ENCODE measurements around the gene HSPB6.
"Not testable (repeated sequence)": the region's sequence is repeated elsewhere in the genome, so short reads cannot be mapped to it uniquely, and the experiment has no call there.

Gene HSPB6, protein sequence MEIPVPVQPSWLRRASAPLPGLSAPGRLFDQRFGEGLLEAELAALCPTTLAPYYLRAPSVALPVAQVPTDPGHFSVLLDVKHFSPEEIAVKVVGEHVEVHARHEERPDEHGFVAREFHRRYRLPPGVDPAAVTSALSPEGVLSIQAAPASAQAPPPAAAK

DNA sequence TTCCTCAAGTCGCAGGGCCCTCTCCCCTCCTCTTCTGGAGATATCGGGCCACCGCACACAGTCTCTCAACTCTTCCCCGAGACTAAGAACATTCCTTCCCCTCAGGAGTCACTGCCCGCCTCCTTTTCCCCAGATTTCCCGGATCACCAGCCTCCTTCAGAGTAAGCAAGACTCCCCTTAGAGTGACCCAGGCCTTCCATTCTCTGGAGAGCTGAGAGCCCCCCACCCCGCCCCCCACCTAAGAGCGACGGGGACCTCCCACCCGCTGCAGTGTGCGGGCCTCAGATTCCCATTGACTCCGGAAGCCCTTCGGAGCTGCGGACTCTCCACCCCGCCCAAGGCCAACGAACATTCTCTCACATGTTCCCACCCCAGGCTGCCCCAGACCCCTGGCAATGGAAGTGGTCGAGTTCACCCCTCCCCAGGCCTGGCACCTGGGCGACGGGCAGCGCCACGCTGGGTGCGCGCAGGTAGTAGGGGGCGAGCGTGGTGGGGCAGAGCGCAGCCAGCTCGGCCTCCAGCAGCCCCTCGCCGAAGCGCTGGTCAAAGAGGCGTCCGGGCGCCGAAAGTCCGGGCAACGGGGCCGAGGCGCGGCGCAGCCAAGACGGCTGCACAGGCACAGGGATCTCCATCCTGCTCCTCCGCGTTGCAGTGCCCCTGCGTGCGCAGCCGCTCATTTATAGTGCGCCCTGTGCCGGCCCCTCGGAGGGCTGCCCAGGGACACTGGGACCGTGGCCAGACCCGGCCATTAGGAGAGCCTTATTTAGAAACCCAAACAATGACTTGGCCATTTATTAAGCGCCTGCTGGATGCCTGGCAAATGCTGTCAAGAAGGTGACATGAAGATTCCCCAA is at the start of gene HSPB6:
HSPB6 (minus strand) TSS at position 653 of the 854 bp plus-strand sequence; CDS start at position 632, 21 bp downstream.
- DNase-seq (ENCODE audit: low read depth in 1 of 2, low spot score in 1 of 2): no peak
- in situ Hi-C loops (cut with HindIII; ENCODE audit: low pct_unique_long_range_greater_than_20kb, low sequenced_read_pairs): no loop called here
- TF ChIP-seq JUND (IDR thresholded peaks at IDR 0.05; ENCODE audit: low read depth): no peak

DNA sequence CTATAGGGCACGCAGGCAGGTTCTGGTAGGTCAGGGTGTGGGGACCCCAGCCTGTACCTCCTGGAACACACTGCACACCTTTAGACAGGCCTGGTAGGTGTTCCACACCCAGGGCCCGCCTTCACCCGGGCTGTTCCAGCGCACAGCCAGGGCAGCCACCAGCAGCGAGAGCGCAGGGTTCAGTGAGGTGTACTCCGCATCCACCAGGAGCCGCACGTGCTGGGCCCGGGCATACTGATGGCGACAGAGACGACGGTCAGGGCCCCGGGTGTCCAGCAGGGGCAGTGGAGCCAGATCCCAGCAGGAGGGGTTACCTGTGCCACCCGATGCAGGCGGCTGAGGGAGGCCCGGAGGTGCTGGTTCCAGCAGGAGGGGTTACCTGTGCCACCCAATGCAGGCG is 49.8 kb upstream of the HSPB6 start:
- TF ChIP-seq JUND (IDR thresholded peaks at IDR 0.05; ENCODE audit: low read depth): no peak
- in situ Hi-C loops (cut with HindIII; ENCODE audit: low pct_unique_long_range_greater_than_20kb, low sequenced_read_pairs): no loop called here
- no peak for DNase-seq (ENCODE audit: low read depth in 1 of 2, low spot score in 1 of 2)

DNA sequence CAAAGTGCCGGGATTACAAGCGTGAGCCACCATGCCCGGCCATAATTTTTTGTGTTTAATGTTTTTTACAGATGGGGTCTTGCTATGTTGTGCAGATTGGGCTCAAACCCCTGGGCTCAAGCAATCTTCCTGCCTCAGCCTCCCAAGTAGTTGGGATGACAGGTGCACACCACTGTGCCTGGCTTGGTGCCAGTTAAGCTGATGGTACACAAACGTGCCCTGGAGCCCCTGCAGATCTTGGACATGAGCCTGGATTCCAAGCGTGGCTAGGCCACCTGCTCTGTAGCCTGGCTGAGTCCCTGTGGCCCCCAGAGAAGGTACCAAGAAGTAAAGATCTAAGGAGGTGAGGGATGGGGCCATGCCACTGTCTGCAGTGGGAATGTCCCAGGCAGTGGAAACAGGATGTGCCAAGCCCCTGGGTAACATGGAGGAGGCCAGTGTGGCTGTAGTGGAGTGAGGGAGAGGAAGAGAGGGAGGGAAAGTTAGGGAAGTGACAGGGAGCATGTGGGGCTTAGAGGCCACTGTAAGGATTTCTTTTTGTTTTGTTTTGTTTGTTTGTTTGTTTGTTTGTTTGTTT is 48.8 kb upstream of the HSPB6 start:
- in situ Hi-C loops (cut with HindIII; ENCODE audit: low pct_unique_long_range_greater_than_20kb, low sequenced_read_pairs): no loop called here
- peak in 1 of 2 experiments; percentile 20 for DNase-seq (ENCODE audit: low read depth in 1 of 2, low spot score in 1 of 2)
- no peak for TF ChIP-seq JUND (IDR thresholded peaks at IDR 0.05; ENCODE audit: low read depth)

DNA sequence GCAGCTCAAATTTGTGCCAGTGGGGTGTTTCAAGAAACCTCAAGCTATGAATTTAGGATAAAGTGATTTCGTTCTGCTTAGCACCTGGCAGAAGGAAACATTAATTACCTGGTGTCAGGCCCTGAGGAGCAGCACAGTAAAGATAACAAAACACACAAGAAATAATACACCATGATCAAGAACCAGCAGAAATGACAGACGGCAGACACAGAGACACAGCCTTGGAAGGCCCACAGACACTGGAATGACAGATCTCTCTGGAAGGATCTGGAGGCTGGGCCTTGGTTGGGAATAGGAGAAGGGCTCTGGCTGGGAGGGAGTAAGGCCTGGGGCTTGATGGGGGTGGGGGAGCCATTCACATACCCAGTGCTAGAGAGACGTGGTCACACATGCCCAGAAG is 45.0 kb upstream of the HSPB6 start:
- TF ChIP-seq JUND (IDR thresholded peaks at IDR 0.05; ENCODE audit: low read depth): no peak
- in situ Hi-C loops (cut with HindIII; ENCODE audit: low pct_unique_long_range_greater_than_20kb, low sequenced_read_pairs): no loop called here
- DNase-seq (ENCODE audit: low read depth in 1 of 2, low spot score in 1 of 2): no peak

DNA sequence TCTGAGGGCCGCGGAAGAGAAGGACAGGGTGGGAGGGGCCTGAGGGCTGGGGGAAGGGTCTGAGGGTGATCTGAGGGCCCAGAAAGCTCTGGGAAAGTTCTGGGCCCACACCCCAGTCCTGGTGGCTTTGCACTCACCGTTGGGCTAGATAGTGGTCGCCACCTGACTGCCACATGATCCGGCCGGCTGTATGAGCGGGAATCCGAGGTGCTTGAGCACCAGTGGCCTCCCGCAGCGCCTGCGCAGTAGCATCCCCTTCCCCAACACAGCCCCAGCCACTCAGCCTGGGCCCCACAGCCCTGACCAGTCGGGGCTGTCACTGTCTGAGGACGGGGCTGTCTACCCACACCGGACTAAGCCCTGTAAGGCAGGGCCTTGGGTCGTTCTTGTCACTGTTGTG is 40.8 kb upstream of the HSPB6 start:
- DNase-seq (ENCODE audit: low read depth in 1 of 2, low spot score in 1 of 2): no peak
- in situ Hi-C loops (cut with HindIII; ENCODE audit: low pct_unique_long_range_greater_than_20kb, low sequenced_read_pairs): no loop called here
- TF ChIP-seq JUND (IDR thresholded peaks at IDR 0.05; ENCODE audit: low read depth): no peak

DNA sequence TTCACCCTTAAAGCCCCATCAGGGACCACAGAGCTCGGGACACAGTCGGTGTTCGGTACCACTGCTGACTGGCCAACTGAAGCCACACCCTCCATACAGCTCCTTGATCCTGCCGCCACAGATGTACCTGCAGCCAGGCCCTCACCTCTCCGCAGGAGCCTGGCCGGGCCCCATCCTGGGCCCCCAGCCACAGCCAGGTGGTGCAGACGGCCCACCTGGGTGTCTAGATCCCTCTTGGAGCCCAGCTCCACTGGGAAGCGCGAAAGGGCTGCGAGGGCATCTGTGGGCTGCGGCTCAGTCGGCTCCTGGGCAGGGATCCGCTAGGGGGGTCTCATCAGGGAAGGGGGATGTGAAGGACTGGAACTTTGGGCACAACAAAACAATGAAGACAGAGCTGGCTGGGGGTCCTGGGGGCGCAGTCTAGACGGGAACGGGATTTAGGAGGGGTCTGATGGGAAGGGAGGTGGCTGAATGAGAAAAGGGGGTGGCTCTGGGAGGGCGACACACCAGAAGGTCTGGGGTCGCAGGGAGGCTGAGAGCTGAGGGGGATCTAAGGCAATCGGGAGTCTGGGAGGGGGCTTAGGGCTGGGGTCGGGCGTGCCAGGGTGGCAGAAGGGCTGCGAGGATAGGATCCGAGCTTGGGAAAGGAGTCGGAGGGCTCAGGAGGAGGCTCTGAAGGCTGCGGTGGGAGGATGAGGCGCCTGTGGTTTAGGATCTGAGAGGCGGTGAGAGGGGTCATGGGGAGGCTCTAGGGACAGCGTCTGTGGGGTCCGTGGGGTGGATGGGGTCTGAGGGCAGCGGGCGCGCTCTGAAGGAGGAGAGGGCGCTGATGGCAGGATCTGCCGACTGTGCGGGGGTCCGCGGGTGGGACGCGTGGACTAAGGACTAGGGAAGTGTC is 40.1 kb upstream of the HSPB6 start:
- in situ Hi-C loops (cut with HindIII; ENCODE audit: low pct_unique_long_range_greater_than_20kb, low sequenced_read_pairs): no loop called here
- TF ChIP-seq JUND (IDR thresholded peaks at IDR 0.05; ENCODE audit: low read depth): no peak
- DNase-seq (ENCODE audit: low read depth in 1 of 2, low spot score in 1 of 2): no peak

DNA sequence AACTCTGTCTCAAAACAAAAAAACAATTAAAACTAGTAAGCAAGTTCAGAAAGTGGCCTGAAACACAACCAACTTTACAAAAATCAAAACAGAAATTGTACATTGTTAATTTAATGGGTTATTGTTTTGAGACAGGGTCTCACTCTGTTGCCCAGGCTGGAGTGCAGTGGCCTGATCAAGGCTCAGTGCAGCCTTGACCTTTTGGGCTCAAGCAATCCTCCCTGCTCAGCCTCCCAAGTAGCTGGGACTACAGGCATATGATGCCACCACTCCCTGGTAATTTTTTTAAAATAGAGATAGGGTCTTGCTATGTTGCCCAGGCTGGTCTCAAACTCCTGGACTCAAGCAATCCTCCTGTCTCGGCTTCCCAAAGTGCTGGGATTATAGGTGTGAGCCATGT is 38.7 kb upstream of the HSPB6 start:
- in situ Hi-C loops (cut with HindIII; ENCODE audit: low pct_unique_long_range_greater_than_20kb, low sequenced_read_pairs); DNase-seq (ENCODE audit: low read depth in 1 of 2, low spot score in 1 of 2): not testable (repeated sequence)

DNA sequence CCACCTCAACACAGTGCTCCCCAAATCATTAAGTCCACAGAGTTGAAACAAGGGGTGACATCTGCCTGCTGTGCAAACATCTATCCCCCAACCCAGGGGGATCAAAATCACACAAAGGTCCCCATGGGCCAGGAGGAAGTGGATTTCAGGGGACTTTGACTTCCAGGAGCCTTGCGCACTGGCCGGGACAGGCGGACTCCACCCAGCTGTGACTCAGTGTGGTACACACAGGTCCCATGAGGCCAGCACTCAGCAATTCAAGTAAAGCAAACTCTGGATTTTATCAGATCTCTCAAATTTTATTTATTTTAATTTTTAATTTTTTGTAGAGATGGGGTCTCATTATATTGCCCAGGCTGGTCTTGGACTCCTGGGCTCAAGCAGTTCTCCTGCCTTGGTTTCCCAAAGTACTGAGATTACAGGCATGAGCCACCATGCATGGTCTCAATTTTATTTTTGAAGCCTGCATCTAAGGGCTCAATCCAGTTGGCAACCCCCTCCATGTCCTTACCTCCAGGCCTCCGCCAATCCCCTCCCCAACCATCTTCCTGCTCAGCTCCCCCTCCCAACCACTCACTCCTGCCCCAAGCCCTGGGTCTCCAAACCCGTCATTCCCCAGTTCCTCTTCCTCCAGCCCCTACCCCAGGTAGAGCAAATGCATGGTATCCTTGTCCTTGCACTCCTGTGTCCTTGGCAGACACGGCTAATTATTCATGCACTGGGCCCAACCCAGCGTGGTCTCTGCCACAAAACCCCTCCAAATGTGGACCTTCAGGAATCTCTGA is 36.7 kb upstream of the HSPB6 start:
- no peak for DNase-seq (ENCODE audit: low read depth in 1 of 2, low spot score in 1 of 2)
- in situ Hi-C loops (cut with HindIII; ENCODE audit: low pct_unique_long_range_greater_than_20kb, low sequenced_read_pairs): no loop called here
- no peak for TF ChIP-seq JUND (IDR thresholded peaks at IDR 0.05; ENCODE audit: low read depth)

DNA sequence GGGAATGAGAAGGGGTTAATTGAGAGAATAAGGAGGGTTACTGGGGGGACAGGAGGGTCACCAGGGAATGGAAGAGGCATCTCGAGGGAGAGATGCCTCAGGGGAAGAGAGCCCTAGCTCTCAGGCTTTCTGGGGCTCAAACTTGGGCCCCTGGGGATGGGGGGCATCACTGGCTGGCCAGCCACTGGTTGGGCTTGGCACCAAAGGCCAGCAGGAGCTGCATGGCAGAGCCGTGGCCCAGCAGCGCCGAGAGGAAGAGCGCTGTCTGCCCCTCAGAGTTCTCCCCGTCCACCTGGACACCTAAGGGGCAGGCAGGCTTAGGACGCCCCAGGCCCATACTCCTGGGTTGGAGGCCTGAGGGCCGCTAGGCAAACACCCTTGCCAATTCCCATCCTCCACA is 36.1 kb upstream of the HSPB6 start:
- no peak for DNase-seq (ENCODE audit: low read depth in 1 of 2, low spot score in 1 of 2)
- in situ Hi-C loops (cut with HindIII; ENCODE audit: low pct_unique_long_range_greater_than_20kb, low sequenced_read_pairs): no loop called here
- no peak for TF ChIP-seq JUND (IDR thresholded peaks at IDR 0.05; ENCODE audit: low read depth)

DNA sequence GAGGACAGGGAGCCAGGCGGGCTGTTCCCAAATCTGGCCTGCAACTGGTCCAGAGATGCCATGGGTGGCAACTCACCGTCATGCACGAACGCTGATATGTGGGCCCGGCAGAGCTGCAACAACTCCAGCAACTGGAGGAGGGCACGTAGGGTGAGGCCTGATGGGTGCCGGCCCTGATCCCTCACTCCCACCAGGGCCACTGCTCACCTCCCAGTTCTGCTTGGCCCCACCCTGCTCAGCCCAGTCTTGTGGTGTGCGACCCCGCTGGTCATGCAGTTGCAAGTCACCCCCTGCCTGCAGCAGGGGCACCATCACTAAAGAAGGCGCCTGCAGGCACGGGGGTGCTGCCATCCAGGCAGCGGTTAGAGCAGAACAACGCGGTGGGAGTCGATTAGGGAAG is 35.5 kb upstream of the HSPB6 start:
- in situ Hi-C loops (cut with HindIII; ENCODE audit: low pct_unique_long_range_greater_than_20kb, low sequenced_read_pairs): no loop called here
- no peak for DNase-seq (ENCODE audit: low read depth in 1 of 2, low spot score in 1 of 2)
- no peak for TF ChIP-seq JUND (IDR thresholded peaks at IDR 0.05; ENCODE audit: low read depth)

DNA sequence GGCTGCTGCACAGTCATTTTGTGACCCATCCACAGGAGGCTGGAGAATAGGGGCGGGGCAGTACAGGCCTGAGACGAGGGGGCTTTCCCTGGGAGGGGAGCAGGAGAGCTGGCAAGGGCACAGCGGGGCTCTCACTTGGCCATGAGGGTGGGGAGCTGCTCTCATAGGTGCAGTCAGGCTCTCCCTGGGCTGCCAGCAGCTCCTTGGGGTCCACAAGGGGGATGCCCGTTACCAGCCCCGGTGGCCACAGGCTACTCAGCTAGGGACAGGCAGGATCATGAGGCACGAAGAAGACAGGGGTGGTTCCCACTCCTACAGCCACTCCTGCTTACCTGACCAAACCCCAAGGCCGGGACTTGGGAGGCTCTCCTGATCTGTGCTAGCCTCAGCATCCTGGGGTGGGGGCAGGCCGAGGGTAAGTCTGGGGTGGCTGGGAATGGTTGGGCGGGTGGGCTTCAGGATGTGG is 35.0 kb upstream of the HSPB6 start:
- DNase-seq (ENCODE audit: low read depth in 1 of 2, low spot score in 1 of 2): no peak
- in situ Hi-C loops (cut with HindIII; ENCODE audit: low pct_unique_long_range_greater_than_20kb, low sequenced_read_pairs): no loop called here
- TF ChIP-seq JUND (IDR thresholded peaks at IDR 0.05; ENCODE audit: low read depth): no peak
